ENCODE measurements around the gene MIA. TPM values are rescaled to one million over a fixed set of nuclear protein-coding genes. Genes with fewer than 3 reads are reported as not detected.
"Not testable (repeated sequence)": the region's sequence is repeated elsewhere in the genome, so short reads cannot be mapped to it uniquely, and the experiment has no call there.

Gene MIA
- total RNA-seq, 1 experiment from 2014 or later = not detected

GRCh38 chr19:40777937-40778705 is 2.8 kb downstream of the MIA start, which contains the start of gene RAB4B:
RAB4B (plus strand) TSS chr19:40778247; CDS start chr19:40778376, 129 bp downstream.
- DNase-seq (ENCODE audit: low read depth) = peak; percentile 100

DNA sequence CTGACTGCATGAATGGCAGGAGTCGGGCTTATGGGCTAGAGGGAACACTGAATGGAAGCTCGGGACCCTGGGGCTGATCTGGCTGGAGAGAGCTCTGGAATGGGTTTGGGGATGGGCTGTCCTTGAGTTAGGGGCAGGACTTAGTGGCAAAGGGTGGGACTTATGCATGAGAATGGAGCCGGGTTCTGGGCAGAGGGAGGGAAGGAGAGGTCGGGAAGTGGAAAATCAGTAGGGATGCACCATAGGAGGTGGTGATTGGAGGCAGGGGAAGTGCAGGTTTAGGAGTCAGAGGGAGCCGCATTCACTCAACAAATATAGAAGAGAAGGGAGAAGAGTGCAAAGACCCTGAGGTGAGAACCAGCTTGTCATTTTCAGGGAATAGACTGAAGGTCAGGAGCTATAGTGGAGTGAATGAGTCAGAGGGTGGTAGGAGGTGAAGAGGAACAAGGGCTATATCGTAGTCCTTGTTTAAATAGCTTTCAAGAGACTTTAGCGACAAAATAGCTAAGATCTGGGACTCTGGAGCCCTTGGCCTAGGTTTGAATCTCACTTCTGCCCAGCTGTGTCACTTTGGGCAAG is 3.5 kb downstream of the MIA start:
- no peak for DNase-seq (ENCODE audit: low read depth)

GRCh38 chr19:40780582-40780981 is 5.3 kb downstream of the MIA start:
- no peak for DNase-seq (ENCODE audit: low read depth)

DNA sequence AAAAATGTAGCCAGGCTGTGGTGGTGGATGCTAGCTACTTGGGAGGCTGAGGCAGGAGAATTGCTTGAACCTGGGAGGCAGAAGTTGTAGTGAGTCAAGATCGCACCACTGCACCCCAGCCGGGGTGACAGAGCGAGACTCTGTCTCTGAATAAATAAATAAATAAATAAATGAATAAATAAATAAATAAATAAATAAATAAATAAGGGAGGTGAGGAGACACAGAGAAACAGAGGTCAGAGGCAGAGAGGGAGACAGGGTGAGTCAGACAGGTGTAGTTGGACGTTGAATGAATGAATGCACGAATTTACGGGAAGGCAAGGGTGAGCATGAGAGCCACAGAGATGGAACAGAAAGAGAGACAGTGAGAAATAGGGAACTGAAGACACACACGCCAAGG is 5.8 kb downstream of the MIA start:
- no peak for DNase-seq (ENCODE audit: low read depth)

GRCh38 chr19:40783711-40784110 is 8.4 kb downstream of the MIA start:
- no peak for DNase-seq (ENCODE audit: low read depth)

GRCh38 chr19:40784146-40784545 is 8.8 kb downstream of the MIA start:
- not testable (repeated sequence) for DNase-seq (ENCODE audit: low read depth)

DNA sequence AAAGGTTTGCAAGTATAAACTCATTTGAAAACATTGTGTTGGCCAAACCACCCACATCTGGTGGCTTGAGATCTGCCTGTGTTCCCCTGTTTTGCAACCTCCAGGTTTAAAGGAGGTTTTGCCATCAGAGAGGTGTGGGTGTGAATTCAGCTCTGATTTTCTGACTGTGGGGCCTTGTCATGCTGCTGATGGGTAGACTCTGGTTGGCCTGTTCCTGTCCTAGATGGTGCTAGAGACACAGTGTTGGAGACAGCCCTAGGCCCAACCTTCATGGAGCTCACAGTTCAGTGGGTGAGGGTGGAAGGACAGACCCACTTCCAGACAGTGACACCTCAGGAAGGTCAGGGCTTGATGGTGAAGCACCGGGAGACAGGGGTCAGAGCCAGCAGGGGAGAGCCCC is 10.2 kb downstream of the MIA start:
- DNase-seq (ENCODE audit: low read depth) = no peak

- DNase-seq (ENCODE audit: low read depth) = no peak
Observed at GRCh38 chr19:40786060-40787037, 11.0 kb downstream of the MIA start.

DNA sequence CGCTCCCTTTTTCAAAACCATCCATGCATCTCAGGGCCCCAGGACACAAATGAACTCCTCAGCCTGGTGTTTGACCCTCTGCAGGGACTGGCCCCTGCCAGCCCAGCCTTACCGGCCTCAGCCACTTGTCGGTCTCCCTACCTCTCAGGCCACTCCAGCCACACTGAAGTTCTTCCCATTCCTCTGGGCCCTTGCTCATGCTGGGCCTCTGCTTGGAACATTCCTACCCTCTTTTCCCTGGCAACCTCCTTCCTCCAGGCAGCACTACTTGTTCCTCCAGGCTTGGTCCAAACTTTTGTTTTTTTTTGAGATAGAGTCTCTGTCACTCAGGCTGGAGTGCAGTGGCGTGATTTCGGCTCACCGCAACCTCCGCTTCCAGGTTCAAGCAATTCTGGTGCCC is 16.0 kb downstream of the MIA start:
- no peak for DNase-seq (ENCODE audit: low read depth)

DNA sequence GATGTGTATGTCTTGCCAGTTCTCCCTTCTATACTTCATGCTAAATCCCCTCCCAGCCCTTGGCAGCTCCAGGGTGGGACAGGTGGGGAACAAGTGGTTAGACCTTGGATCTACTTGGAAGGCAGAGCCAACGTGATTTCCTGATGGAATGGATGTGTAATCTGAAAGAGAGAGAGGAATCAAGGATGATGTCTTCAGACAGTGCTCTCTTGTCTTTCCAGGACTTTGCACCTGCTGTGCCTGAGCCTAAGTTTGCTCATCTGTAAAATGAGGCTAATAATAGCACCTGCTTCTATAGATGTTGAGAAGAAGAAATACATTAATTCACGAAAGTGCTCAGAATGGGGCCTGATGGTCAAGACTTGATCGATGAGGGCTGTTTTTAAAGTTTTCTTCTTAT is 16.7 kb downstream of the MIA start:
- no peak for DNase-seq (ENCODE audit: low read depth)

DNA sequence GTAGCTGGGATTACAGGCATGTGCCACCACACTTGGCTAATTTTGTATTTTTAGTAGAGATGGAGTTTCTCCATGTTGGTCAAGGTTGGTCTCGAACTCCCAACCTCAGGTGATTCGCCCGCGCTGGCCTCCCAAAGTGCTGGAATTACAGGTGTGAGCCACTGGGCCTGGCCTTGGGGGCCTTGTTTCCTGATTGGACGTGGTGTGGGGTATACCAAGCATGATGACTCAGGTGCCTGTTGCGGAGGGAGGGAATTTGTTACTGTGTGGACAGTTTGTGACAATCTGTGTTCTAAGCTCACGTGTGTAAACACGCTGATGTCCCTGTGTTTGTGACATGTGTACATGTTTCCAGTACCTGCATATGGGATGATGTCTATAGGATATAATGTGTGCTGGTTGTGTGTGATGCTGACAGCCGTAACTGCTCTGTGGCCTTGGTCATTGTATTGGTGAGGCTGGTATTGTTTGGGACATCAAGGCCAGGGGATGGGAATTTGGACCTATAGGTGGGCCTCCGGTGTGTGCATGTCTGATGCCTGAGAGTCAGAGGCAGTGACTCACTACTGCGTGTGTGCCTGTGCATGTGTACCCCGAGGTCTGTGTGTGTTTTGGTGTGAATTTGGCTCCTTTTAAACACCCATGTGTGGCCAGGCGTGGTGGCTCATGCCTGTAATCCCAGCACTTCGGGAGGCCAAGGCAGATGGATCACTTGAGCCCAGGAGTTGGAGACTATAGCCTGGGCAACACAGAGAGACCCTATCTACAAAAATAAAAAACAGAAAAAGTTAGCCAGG is 22.0 kb downstream of the MIA start:
- no peak for DNase-seq (ENCODE audit: low read depth)

GRCh38 chr19:40797963-40798682 is 22.8 kb downstream of the MIA start:
- peak; percentile 64 for DNase-seq (ENCODE audit: low read depth)

GRCh38 chr19:40798683-40799557 is 23.6 kb downstream of the MIA start, which contains the start of gene EGLN2:
EGLN2 (plus strand) TSS chr19:40799191; CDS start chr19:40800573, 1,382 bp downstream.
- DNase-seq (ENCODE audit: low read depth) = peak; percentile 100

- peak; percentile 45 for DNase-seq (ENCODE audit: low read depth)
Observed at GRCh38 chr19:40799558-40800338, 24.4 kb downstream of the MIA start.

DNA sequence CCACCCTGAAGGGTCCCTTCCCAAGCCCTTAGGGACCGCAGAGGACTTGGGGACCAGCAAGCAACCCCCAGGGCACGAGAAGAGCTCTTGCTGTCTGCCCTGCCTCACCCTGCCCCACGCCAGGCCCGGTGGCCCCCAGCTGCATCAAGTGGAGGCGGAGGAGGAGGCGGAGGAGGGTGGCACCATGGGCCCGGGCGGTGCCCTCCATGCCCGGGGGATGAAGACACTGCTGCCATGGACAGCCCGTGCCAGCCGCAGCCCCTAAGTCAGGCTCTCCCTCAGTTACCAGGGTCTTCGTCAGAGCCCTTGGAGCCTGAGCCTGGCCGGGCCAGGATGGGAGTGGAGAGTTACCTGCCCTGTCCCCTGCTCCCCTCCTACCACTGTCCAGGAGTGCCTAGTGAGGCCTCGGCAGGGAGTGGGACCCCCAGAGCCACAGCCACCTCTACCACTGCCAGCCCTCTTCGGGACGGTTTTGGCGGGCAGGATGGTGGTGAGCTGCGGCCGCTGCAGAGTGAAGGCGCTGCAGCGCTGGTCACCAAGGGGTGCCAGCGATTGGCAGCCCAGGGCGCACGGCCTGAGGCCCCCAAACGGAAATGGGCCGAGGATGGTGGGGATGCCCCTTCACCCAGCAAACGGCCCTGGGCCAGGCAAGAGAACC is 25.1 kb downstream of the MIA start:
- DNase-seq (ENCODE audit: low read depth) = no peak

GRCh38 chr19:40800997-40801377 is 25.7 kb downstream of the MIA start:
- no peak for DNase-seq (ENCODE audit: low read depth)

- DNase-seq (ENCODE audit: low read depth) = no peak
Observed at GRCh38 chr19:40801426-40802299, 26.3 kb downstream of the MIA start.

All from Daoy (cell line).